ENCODE measurements around the gene LRRC8E.

The LRRC8E gene

GRCh38 chr19:7924651-7925170, 36.4 kb downstream of the LRRC8E start:
- H3K79me2 ChIP-seq (ENCODE audit: insufficient read depth, low read depth) = no peaks in the 10 kb centered on the region
- H3K27ac ChIP-seq = no peak overlapping the region
- no peak overlapping the region for H3K9ac ChIP-seq
- H3K4me3 ChIP-seq (IDR thresholded peaks at IDR 0.05; ENCODE audit: insufficient read depth, low read depth, low read length) = no peak overlapping the region
- peaks cover 6% of the 10 kb centered on the region for H3K4me1 ChIP-seq (ENCODE audit: low read depth, poor library complexity, severe bottlenecking)
- no peak for TF ChIP-seq CTCF (conservative IDR thresholded peaks at IDR 0.05; ENCODE audit: low read depth, low read length)
- H3K36me3 ChIP-seq (ENCODE audit: insufficient read depth) = no peaks in the 10 kb centered on the region
- H4K20me1 ChIP-seq (ENCODE audit: insufficient read depth) = no peaks in the 10 kb centered on the region
- H3K27me3 ChIP-seq (ENCODE audit: insufficient read depth, low read depth) = no peaks in the 10 kb centered on the region
- peak overlapping the region; percentile 48 for H3K4me2 ChIP-seq
- H2AFZ ChIP-seq (ENCODE audit: low read depth) = no peak overlapping the region

GRCh38 chr19:7925171-7925851, 37.0 kb downstream of the LRRC8E start:
- H3K27ac ChIP-seq = no peak overlapping the region
- no peaks in the 10 kb centered on the region for H3K79me2 ChIP-seq (ENCODE audit: insufficient read depth, low read depth)
- no peaks in the 10 kb centered on the region for H3K36me3 ChIP-seq (ENCODE audit: insufficient read depth)

GRCh38 chr19:7926021-7926726, 37.9 kb downstream of the LRRC8E start, which contains the start of gene CTXN1:
CTXN1 (minus strand) TSS chr19:7926135; CDS start chr19:7925538, 597 bp downstream.
- H3K36me3 ChIP-seq (ENCODE audit: insufficient read depth) = no peaks in the 10 kb centered on the region
- H3K4me1 ChIP-seq (ENCODE audit: low read depth, poor library complexity, severe bottlenecking) = peaks cover 2% of the 10 kb centered on the region
- H3K9ac ChIP-seq = peak within 1 kb of the TSS; percentile 42; the same call in 1 of the 2 replicates
- H3K27me3 ChIP-seq (ENCODE audit: insufficient read depth, low read depth) = no peaks in the 10 kb centered on the region
- no peak within 1 kb of the TSS for H3K4me3 ChIP-seq (IDR thresholded peaks at IDR 0.05; ENCODE audit: insufficient read depth, low read depth, low read length)
- H3K4me2 ChIP-seq = peak within 1 kb of the TSS; percentile 48
- H2AFZ ChIP-seq (ENCODE audit: low read depth) = peak within 1 kb of the TSS; percentile 52
- no peaks in the 10 kb centered on the region for H3K79me2 ChIP-seq (ENCODE audit: insufficient read depth, low read depth)
- no peak within 1 kb of the TSS for H3K27ac ChIP-seq
- no peak for TF ChIP-seq CTCF (conservative IDR thresholded peaks at IDR 0.05; ENCODE audit: low read depth, low read length)
- no peaks in the 10 kb centered on the region for H4K20me1 ChIP-seq (ENCODE audit: insufficient read depth)

More at GRCh38 chr19:7925171-7925851, 37.0 kb downstream of the LRRC8E start:
- no peaks in the 10 kb centered on the region for H3K27me3 ChIP-seq (ENCODE audit: insufficient read depth, low read depth)
- H3K4me3 ChIP-seq (IDR thresholded peaks at IDR 0.05; ENCODE audit: insufficient read depth, low read depth, low read length) = no peak overlapping the region
- no peaks in the 10 kb centered on the region for H4K20me1 ChIP-seq (ENCODE audit: insufficient read depth)
- H3K9ac ChIP-seq = peak overlapping the region; percentile 42; the same call in 1 of the 2 replicates
- peak overlapping the region; percentile 48 for H3K4me2 ChIP-seq
- peak overlapping the region; percentile 52 for H2AFZ ChIP-seq (ENCODE audit: low read depth)
- H3K4me1 ChIP-seq (ENCODE audit: low read depth, poor library complexity, severe bottlenecking) = peaks cover 4% of the 10 kb centered on the region
- peak; percentile 71 for TF ChIP-seq CTCF (conservative IDR thresholded peaks at IDR 0.05; ENCODE audit: low read depth, low read length)

- Histone ChIP-seq H4K20me1 (ENCODE audit: insufficient read depth) (no peaks in the 10 kb centered on the region), H3K27ac (no peak overlapping the region), H3K4me1 (ENCODE audit: low read depth, poor library complexity, severe bottlenecking) (no peaks in the 10 kb centered on the region)
Observed at GRCh38 chr19:7926727-7927604, 38.7 kb downstream of the LRRC8E start.

More at GRCh38 chr19:7926727-7927604, 38.7 kb downstream of the LRRC8E start:
- Histone ChIP-seq H3K36me3 (ENCODE audit: insufficient read depth) (no peaks in the 10 kb centered on the region), H3K4me2 (no peak overlapping the region), H3K27me3 (ENCODE audit: insufficient read depth, low read depth) (no peaks in the 10 kb centered on the region), H2AFZ (ENCODE audit: low read depth) (no peak overlapping the region), H3K79me2 (ENCODE audit: insufficient read depth, low read depth) (no peaks in the 10 kb centered on the region), H3K9ac (no peak overlapping the region), H3K4me3 (IDR thresholded peaks at IDR 0.05; ENCODE audit: insufficient read depth, low read depth, low read length) (no peak overlapping the region)
- no peak for TF ChIP-seq CTCF (conservative IDR thresholded peaks at IDR 0.05; ENCODE audit: low read depth, low read length)

Data from KMS-11 (cell line).